Measurements from ENCODE around the gene DNASE1L3. TPM values are rescaled to one million over a fixed set of nuclear protein-coding genes. Genes with fewer than 3 reads are reported as not detected.

DNASE1L3 gene
- total RNA-seq, 2 donors from 2014 or later, result 1.4 to 2.3 TPM

DNA sequence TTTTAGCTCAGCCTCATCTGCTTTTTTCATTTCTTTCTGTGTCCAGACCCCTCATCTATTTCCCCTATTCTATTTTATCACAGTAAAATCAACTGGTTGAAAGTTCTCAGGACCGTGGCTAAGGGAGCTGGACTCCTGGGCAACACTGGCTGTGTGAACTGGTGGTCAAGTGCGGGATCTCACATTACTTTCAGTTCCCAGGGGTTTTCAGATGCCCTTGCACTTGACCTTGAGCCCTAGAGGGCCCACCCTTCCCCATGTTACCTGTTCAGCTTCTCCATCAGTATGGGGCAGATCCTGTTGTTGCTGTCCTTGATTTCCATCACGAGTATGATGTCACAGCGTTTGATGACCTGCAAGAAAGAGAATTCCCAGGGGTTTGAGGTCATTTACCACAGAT is 2.8 kb downstream of the DNASE1L3 start:
- intact Hi-C loops (cut with DNase I), result no loop called here
- 90% methylated on average over 4 of the region's 4 CpGs for WGBS
- Histone ChIP-seq H3K36me3 (no peaks in the 10 kb centered on the region), H3K9me3 (no peaks in the 10 kb centered on the region), H3K27ac (no peak overlapping the region), H3K4me3 (no peak overlapping the region), H3K27me3 (replicated peaks; ENCODE audit: insufficient read depth) (no peaks in the 10 kb centered on the region), H3K4me1 (replicated peaks) (no peaks in the 10 kb centered on the region)
- DNase-seq (ENCODE audit: low spot score), result no peak
- TF ChIP-seq POLR2A (IDR thresholded peaks at IDR 0.05) (no peak), POLR2AphosphoS5 (IDR thresholded peaks at IDR 0.05) (no peak)
- TF ChIP-seq, protein P1, sequence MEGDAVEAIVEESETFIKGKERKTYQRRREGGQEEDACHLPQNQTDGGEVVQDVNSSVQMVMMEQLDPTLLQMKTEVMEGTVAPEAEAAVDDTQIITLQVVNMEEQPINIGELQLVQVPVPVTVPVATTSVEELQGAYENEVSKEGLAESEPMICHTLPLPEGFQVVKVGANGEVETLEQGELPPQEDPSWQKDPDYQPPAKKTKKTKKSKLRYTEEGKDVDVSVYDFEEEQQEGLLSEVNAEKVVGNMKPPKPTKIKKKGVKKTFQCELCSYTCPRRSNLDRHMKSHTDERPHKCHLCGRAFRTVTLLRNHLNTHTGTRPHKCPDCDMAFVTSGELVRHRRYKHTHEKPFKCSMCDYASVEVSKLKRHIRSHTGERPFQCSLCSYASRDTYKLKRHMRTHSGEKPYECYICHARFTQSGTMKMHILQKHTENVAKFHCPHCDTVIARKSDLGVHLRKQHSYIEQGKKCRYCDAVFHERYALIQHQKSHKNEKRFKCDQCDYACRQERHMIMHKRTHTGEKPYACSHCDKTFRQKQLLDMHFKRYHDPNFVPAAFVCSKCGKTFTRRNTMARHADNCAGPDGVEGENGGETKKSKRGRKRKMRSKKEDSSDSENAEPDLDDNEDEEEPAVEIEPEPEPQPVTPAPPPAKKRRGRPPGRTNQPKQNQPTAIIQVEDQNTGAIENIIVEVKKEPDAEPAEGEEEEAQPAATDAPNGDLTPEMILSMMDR (IDR thresholded peaks at IDR 0.05), result no peak

DNA sequence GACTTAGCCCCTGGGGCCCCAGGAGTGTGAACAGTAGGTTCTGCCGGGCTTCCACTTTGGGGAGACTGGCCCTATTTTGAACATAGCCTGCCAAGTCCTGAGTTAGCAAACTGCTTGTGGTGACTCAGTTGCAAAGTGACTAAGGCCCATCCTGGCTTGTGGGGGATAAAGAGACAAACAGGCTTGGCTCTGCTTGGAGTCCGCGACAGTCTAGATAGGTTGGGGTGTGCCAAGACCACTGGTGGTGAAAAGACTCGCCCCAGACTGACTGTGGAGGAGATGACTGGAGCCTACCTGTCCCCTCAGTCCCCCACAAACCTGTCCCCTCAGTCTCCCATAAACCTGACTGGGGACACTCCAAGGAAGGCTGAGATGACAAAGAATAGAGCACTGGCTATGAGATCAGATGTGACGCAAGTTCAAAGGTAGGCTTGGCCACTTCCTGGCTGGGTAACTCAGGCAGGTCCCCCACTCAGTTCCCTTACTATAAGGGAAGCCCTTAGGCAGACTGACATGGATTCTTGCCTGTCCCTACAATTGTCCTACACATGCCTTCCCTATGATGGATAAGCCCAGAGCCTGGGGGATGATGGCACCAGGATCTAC is 4.3 kb downstream of the DNASE1L3 start:
- DNase-seq (ENCODE audit: low spot score), result no peak
- no peaks in the 10 kb centered on the region for H3K36me3 ChIP-seq
- intact Hi-C loops (cut with DNase I), result no loop called here
- no peak overlapping the region for H3K4me3 ChIP-seq
- TF ChIP-seq POLR2A (IDR thresholded peaks at IDR 0.05), result no peak
- no peak for TF ChIP-seq POLR2AphosphoS5 (IDR thresholded peaks at IDR 0.05)
- TF ChIP-seq, protein P1 (IDR thresholded peaks at IDR 0.05), result no peak
- no peak overlapping the region for H3K27ac ChIP-seq
- H3K4me1 ChIP-seq (replicated peaks), result no peaks in the 10 kb centered on the region
- no peaks in the 10 kb centered on the region for H3K27me3 ChIP-seq (replicated peaks; ENCODE audit: insufficient read depth)
- no peaks in the 10 kb centered on the region for H3K9me3 ChIP-seq
- 93% methylated on average over 5 of the region's 5 CpGs for WGBS

GRCh38 chr3:58205981-58206380 is 4.8 kb downstream of the DNASE1L3 start:
- no peak overlapping the region for H3K27ac ChIP-seq
- H3K4me3 ChIP-seq, result no peak overlapping the region
- intact Hi-C loops (cut with DNase I), result no loop called here
- TF ChIP-seq, protein P1 (IDR thresholded peaks at IDR 0.05), result no peak
- TF ChIP-seq POLR2AphosphoS5 (IDR thresholded peaks at IDR 0.05), result no peak
- no peaks in the 10 kb centered on the region for H3K4me1 ChIP-seq (replicated peaks)
- H3K36me3 ChIP-seq, result no peaks in the 10 kb centered on the region
- 79% methylated on average over 4 of the region's 4 CpGs for WGBS
- no peak for DNase-seq (ENCODE audit: low spot score)
- no peaks in the 10 kb centered on the region for H3K27me3 ChIP-seq (replicated peaks; ENCODE audit: insufficient read depth)
- H3K9me3 ChIP-seq, result no peaks in the 10 kb centered on the region

DNA sequence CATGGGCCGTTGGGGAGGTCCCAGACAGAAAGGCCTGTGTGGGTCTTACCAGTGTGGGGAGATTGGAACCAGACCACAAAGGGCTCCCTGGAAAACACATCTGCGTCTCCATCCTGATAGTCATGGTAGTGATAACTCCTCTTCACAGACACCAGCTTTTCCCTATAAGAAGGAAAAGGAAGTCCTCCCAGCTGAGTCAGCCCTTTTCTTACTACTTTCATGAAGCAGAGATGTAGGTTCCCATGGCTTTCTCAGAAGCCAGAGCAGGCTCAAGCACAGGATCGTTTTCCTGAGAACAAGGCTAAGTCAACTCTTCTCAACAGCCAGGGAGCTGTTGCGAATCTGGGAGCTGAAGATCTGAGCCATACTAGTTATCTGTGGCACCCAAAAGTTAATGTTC is 6.1 kb downstream of the DNASE1L3 start:
- Histone ChIP-seq H3K27ac (no peak overlapping the region), H3K4me3 (no peak overlapping the region), H3K27me3 (replicated peaks; ENCODE audit: insufficient read depth) (no peaks in the 10 kb centered on the region), H3K9me3 (no peaks in the 10 kb centered on the region), H3K4me1 (replicated peaks) (no peaks in the 10 kb centered on the region), H3K36me3 (no peaks in the 10 kb centered on the region)
- no peak for DNase-seq (ENCODE audit: low spot score)
- TF ChIP-seq POLR2AphosphoS5 (IDR thresholded peaks at IDR 0.05) (no peak), POLR2A (IDR thresholded peaks at IDR 0.05) (no peak)
- TF ChIP-seq, protein P1 (IDR thresholded peaks at IDR 0.05), result no peak
- intact Hi-C loops (cut with DNase I), result no loop called here
- 94% methylated on average over 4 of the region's 4 CpGs for WGBS

GRCh38 chr3:58203541-58203940 is 7.2 kb downstream of the DNASE1L3 start:
- Histone ChIP-seq H3K36me3 (no peaks in the 10 kb centered on the region), H3K27ac (no peak overlapping the region), H3K9me3 (no peaks in the 10 kb centered on the region), H3K4me1 (replicated peaks) (no peaks in the 10 kb centered on the region), H3K27me3 (replicated peaks; ENCODE audit: insufficient read depth) (no peaks in the 10 kb centered on the region), H3K4me3 (no peak overlapping the region)
- intact Hi-C loops (cut with DNase I), result no loop called here
- 97% methylated on average over 4 of the region's 4 CpGs for WGBS
- no peak for DNase-seq (ENCODE audit: low spot score)
- TF ChIP-seq, protein P1 (IDR thresholded peaks at IDR 0.05), result no peak
- no peak for TF ChIP-seq POLR2A (IDR thresholded peaks at IDR 0.05)
- no peak for TF ChIP-seq POLR2AphosphoS5 (IDR thresholded peaks at IDR 0.05)

Data from prostate gland (tissue), 2 donors.